ENCODE measurements around the gene MEGF11.

Gene MEGF11

DNA sequence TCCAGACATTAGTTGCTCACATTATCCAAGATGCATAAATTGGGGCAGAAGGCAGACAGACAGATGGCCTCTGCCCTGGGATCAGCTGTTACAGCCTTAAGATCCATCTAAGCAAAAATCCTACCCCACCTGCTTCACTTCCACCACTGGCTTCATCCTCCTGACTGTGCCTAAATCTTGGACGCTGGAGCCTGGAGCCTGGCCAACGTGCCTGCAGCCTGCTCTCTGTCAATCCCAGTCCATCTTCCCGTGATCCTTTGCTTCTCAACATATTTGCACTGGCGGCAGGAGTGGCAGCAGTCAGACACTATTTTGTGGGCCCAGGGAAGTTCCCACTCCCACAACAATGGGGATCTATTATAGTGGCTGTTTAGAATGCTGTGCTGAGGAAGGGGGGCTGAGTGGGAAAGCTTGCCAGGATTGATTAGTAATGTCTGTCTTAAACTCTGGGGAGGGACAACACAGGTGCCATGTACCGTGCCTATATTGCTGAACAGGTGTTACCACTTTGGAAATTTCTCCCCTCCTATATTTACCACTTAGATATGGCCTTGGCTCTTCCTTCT, 121.2 kb downstream of the MEGF11 start:
- H3K27ac ChIP-seq = no peak overlapping the region
- TF ChIP-seq, protein P1, sequence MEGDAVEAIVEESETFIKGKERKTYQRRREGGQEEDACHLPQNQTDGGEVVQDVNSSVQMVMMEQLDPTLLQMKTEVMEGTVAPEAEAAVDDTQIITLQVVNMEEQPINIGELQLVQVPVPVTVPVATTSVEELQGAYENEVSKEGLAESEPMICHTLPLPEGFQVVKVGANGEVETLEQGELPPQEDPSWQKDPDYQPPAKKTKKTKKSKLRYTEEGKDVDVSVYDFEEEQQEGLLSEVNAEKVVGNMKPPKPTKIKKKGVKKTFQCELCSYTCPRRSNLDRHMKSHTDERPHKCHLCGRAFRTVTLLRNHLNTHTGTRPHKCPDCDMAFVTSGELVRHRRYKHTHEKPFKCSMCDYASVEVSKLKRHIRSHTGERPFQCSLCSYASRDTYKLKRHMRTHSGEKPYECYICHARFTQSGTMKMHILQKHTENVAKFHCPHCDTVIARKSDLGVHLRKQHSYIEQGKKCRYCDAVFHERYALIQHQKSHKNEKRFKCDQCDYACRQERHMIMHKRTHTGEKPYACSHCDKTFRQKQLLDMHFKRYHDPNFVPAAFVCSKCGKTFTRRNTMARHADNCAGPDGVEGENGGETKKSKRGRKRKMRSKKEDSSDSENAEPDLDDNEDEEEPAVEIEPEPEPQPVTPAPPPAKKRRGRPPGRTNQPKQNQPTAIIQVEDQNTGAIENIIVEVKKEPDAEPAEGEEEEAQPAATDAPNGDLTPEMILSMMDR (conservative IDR thresholded peaks at IDR 0.05) = no peak

DNA sequence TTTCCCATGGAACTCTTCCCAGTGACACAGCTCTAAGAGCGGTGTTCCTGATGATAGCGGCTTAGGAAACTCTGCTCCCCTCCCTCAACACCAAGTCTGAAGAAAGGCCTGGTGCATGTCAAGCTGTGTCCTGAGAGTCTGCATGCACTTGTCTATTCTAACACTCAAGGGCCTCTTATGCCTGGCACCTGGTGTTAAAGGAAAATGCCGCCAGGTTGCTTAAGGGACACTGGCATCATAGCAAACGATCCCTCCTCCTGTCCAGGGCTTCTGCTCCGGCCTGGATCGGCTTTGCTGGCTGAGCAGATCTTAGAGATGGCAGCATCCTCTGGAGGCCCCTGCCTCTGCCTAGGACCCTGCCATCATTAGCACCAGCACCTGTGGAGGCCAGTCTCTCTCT, 121.7 kb downstream of the MEGF11 start:
- no peak overlapping the region for H3K27ac ChIP-seq
- TF ChIP-seq, protein P1 (conservative IDR thresholded peaks at IDR 0.05) = no peak

DNA sequence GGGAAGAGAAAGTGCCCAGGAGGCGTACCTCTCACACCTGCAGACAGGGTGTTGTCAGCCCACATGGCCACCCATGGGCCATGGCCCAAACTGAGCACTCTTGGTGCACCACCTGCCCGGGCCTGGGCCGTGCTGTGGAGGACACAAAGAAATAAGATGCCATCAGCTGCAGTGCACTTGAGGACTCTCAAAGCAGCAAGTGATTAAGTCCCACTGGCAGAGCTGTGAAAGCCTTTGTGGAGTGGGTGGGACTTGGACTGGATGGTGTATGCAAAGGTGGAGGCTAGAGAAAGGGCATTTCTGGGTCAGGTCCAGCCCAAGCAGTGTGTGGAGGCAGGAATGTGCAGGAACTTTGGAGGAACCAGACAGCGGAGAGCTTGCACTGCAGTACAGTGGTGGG, 122.3 kb downstream of the MEGF11 start:
- TF ChIP-seq, protein P1 (conservative IDR thresholded peaks at IDR 0.05) = no peak
- no peak overlapping the region for H3K27ac ChIP-seq

- TF ChIP-seq, protein P1 (conservative IDR thresholded peaks at IDR 0.05) = no peak
These were observed 123.0 kb downstream of the MEGF11 start for GRCh38 chr15:66130496-66131034.

DNA sequence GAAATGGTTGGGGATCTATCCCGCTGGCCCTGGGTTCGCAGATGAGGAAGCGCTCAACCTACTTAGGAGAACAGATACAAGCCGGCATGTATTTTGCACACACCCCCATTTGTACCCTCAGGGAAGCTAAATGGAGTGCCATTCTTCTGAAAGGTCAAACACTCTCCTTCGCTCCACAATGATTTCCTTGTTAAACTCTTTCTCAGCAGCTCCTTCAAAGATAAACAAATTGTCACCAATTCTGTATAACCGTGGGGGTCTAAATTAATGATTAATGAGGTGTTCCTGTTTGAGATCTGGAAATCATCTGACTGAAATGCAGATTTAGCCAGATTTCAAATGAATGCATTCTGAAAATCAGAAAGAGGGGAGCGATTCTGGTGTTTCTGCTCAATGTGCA, 124.0 kb downstream of the MEGF11 start:
- peak overlapping the region; percentile 16; the same call in 1 of the 2 replicates for H3K27ac ChIP-seq
- TF ChIP-seq, protein P1 (conservative IDR thresholded peaks at IDR 0.05) = no peak

More at GRCh38 chr15:66130496-66131034, 123.0 kb downstream of the MEGF11 start:
- H3K27ac ChIP-seq = peak overlapping the region; percentile 16; the same call in 1 of the 2 replicates

- no peak overlapping the region for H3K27ac ChIP-seq
- TF ChIP-seq, protein P1 (conservative IDR thresholded peaks at IDR 0.05) = no peak
These were observed 125.4 kb downstream of the MEGF11 start for GRCh38 chr15:66128116-66128680.

DNA sequence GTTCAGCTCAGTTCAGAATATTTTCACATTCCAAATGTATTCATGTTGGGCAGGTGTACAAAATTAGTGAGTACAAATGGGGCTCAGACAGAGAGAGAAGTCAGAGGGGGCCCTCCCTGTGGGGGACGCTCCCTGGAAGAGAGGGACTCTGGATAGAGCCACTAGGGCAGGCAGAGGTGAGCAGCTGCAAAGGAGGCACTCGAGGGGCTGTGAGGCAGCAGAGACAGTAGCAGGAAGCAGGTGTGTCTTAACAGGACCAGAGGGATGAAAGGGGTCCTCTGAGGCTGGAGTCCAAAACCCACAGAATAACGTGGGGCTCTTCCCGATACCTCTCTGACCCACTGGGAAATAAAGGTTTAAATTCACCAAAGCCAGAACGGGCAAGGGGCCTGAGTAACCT, 127.1 kb downstream of the MEGF11 start:
- H3K27ac ChIP-seq = no peak overlapping the region
- TF ChIP-seq, protein P1 (conservative IDR thresholded peaks at IDR 0.05) = no peak
